GM18519 (cell line): ENCODE data around the gene PRRC2A.

Experiments
- ATAC-seq: cut with Tn5 transposase; IDR thresholded peaks from one replicate; pipeline ENCODE4 v1.9.1; 2021; ENCODE audit warnings: mild to moderate bottlenecking, moderate library complexity; ENCODE audit not compliant: unreplicated experiment, low FRiP score

PRRC2A gene

DNA sequence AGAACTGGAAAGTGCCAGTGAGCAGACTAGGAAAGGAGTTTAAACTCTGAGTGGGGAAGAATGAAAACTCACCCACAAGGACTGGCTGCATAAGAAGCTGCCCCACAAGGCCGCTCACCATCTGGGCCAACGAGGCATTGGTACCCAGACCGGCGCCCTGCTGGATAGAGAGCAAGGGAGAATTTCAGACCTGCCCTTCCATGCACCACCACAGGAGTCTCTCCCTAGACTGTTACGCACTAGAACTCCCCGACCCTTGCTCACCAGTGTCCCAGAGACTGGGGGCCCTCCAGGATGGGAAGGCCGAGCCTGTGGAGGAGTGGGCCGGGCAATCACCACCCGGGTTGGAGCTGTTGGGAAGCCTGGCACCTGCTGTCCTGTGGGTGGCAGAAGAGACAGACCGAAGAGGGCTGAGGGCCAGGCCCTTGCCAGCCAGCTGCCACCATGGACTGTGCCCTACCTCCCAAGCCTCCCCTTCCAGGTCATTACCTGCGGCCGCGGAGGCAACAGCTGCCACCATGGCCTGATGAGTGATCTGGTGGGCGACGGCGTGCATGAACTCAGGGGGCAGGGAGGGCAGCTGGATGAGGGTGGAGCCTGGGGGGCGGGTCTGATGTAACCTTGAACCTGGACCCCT lies 23.4 kb downstream of the PRRC2A start:
- ATAC-seq = no peak

DNA sequence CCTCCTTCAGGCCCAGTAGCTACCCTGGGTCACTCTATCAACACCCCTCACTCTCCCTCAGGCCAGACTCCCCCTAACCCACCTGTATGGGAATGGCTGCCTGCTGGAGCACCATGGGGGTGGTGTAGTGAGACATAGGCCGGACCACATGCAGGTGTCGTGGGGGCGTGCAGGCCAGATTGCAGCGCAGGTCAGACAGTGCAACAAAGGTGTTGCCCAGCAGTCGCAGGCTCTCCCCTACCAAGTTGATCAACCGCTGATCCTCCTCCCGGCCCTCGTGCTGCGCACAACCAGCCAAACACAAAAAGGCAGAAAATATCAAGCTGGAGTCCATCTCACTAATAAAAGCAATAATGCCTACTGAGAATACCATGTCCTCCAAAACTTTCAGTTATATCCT lies 24.8 kb downstream of the PRRC2A start:
- no peak for ATAC-seq

DNA sequence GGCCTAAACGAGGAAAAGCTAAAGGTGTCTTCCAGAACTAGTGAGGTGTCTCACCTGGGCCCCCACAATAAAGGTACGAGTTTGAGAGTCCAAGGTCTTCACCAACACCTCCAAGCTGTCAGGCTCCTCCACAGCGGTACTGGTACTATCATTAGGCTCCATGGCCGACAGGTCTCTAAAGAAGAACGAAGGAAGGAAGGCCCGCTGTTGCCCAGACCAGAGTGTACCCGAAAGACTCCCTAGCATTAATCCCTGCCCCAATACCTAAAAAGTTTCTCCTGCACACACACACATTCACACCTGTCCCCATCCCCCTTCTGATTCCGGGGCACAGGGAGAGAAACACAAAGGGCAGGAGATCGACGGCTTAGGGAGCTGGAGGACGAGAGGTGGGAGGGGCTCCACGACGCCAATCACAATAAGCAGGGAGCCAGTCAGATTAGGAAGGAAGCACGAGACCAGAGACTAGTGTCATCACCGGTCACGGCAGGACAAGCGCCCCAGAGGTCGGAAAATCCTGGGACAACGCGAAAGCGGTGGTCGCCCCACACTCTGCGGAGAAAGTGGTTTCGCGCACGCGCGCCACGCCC lies 31.2 kb downstream of the PRRC2A start:
- ATAC-seq = peak; percentile 25

DNA sequence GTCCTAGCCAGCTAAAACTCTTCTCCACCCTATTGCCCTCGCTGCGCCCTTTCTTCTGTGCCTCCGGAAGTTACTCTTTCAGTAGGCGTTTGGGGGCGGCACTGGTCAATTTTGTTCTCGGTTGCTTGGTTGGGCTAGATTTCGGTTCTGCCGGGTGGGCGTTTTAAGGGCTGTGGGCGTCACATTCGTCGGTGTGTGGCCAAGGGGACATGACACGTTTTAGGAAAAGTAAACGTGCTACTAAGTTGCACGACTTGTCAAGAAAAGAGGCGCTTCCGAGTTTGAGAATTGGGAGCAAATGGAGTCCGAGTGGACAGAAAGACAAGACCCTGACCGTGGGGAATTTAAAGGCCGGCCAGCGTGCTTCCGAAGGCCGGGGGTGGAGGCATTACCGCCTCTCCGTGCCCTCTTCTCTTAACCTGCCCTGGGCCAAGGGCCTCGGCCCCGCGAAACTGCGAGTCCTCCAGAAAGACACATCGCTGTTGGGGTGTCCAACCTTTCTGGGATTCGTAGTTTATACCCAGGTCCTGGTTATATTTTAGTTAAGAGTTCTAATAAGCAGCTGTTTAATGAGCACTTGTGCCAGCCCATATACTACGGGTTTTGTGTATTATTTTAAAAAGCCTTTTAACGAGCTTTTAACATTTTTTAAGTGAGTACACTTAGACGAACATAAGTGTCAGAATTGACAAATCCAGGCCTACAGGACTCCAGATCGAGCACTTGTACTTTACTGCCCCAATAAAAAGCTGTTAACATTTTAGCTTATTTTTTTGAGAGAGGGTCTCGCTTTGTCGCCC lies 32.6 kb downstream of the PRRC2A start:
- peak; percentile 36 for ATAC-seq

DNA sequence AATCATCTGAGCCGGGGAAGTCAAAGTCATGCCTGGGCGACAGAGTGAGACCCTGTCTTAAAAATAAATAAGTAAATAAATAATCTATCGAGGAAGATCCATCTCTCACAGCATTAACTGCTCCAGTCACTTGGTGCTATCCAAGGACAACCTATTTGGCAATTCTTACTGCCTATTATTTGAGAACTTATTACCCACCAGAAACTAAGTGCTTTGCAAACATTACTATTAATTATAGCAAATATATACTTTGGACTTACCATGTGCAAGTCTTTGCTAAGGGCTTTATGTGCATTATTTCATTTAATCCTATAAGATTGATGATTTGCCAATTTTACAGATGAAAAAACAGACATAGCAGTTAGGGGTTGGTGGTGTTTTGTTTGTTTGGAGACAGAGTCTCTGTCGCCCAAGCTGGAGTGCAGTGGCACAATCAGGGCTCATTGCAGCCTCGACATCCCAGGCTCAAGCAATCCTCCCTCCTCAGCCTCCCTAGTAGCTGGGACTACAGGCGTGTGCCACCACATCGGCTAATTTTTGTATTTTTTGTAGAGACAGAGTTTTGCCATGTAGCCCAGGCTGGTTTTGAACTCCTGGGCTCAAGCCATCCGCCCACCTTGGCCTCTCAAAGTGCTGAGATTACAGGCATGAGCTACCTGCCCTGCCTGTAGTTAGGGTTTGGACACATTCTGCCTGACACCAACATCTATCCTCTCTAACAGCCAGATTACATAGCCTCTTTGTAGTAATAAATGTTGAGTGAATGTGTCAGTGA lies 34.2 kb downstream of the PRRC2A start:
- no peak for ATAC-seq

DNA sequence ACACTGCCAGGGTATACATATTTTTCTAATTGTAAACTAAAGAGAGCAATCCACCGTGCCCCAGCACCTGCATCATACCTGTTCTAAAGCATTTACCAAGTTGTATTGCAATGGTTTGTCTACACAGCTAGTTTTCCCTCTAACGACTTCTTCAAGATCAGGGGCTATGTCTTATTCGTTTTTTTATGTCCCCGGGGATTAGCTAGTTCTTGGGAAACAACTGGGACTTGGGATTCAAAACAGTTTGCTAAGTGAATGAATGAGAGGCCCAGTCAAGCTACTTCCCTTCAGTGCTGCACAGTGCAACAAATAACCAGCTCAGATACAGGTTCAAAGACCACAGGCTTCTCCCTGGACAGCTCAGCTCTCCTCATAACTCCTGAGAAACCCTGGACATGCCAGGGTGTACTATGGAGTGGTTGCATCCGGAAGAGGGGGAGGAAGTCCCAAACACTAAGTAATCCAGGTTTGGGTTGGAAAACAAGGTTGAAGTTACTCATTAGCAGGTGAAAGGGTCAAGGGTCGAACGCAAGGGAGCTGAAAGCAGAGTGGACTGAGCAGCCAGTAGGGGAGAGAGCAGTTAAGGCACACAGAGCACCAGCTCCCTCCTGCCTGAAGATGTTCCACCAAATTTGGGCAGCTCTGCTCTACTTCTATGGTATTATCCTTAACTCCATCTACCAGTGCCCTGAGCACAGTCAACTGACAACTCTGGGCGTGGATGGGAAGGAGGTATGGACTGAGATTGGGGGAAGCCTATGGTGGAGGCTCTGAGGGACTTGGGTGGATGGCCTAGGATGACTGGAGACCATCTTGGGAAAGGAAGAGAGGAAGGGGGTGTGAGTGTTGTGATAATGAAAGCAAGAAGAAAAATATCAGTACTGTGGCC lies 35.1 kb downstream of the PRRC2A start, which contains the start of gene APOM:
APOM (plus strand) TSS at position 546 of the 889 bp plus-strand sequence; CDS start at position 619, 73 bp downstream.
- no peak for ATAC-seq

DNA sequence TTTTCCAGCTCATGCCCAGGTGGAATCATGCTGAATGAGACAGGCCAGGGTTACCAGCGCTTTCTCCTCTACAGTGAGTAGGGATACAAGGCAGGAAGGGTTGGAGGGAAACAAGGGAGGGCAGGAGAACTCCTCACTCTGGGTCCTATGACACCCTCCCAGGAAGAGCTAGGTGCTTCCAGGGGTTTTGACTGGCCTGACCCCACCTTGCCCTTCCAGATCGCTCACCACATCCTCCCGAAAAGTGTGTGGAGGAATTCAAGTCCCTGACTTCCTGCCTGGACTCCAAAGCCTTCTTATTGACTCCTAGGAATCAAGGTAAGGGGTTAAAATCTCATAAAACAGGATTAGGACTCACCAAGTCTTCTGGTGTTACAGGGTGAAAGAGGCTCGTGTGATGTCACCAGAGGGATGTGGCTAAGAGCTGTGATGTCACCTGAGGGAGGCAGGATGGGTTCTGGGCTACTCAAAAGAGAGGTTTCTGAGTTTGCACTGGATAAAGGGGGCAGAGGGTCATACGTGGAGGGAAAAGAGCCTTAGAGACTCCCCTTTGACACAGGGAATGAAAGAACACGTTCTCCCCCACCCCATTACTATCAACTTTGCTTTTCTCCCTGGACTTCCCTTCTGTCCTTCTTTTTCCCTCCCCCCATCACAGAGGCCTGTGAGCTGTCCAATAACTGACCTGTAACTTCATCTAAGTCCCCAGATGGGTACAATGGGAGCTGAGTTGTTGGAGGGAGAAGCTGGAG lies 37.1 kb downstream of the PRRC2A start:
- ATAC-seq = no peak

DNA sequence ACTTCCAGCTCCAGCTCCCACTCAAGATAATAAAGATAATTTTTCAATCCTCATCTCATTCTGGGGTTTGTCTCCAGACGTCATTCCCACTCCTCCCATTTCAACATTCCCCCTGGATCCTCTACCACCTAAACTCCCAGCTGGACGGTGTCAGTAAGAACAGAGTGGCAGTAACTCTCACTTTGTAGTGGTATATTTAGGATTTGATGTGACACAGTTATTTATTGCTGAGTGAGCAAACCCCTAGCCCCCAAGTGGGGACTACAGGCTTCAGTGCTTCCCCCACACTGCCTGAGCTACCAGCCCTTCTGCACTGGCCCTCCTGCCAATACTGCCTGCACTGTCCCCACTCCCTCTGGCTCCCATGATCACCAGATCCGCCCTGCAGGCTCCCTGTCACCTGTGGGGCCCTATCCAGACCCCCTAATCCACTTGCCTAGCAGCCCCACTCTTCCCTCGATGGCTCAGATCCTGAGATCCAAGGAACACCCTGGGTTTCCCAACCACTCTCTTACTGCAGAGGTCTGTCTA lies 37.7 kb downstream of the PRRC2A start:
- ATAC-seq = no peak

DNA sequence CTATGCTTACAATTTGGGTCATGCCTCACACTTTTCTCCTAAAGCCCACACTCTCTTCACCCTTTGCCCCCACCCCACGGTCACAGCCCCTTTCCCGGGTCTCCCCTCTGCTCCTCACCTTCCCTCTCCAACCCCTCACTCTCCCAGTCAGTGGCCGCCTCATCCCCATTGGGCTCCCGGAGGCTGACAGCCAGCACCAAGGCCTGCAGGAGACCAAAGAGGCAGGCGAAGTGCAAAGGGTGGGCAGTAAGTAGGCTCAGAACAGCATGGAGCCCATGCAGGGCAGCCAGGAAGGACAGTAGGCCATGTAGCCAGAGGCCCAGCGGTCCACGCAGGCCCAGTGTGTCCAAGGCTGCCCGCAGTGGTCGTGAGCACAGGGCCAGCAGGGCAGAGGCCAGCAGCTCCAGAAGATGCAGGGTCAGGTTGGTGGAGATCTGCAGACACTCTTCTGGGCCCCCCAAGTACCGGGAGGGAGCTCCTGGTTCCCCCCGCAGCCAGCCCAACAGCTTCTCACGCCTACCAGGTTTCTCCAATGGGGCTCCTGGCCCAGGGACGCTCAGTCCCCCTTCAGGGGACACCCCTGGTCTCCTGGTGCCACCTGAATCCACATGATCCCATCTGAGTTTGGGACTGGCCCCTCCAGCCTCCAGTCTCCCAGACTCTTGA lies 38.6 kb downstream of the PRRC2A start:
- ATAC-seq = no peak

DNA sequence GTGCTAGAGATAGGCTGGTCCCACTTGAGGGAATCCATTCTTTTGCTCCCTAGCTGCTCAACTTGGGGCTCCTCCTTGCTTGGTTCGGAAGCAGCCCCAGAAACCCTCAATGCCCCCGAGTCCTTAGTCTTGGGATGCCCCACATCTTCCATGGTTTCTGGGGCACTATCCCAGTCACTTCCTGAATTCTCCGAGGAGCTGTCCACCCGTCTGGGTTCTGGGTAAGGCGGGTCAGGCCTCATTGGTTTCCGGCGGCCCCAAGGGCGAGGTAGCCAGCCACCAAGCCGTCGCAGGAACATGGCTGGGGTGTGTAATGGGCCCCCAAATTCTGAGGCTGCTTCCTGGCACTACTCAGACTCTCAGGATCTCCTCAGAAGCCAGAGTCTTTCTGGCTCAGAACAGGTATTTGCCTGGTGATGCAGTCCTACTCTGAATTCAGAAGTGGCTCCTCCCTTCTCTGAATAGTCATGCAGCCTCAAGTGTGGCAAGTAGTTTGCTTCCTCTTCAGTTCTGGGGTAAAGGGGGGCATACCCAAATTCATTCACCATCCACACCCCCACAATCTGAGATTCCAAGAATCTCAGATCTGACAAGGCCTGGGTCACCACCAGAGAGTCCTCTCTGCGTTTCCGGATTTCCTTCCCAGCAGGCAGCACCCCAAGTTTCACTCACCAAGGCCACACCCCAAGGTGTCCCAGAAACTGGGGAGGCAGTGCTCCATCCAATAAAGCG lies 39.3 kb downstream of the PRRC2A start:
- no peak for ATAC-seq

DNA sequence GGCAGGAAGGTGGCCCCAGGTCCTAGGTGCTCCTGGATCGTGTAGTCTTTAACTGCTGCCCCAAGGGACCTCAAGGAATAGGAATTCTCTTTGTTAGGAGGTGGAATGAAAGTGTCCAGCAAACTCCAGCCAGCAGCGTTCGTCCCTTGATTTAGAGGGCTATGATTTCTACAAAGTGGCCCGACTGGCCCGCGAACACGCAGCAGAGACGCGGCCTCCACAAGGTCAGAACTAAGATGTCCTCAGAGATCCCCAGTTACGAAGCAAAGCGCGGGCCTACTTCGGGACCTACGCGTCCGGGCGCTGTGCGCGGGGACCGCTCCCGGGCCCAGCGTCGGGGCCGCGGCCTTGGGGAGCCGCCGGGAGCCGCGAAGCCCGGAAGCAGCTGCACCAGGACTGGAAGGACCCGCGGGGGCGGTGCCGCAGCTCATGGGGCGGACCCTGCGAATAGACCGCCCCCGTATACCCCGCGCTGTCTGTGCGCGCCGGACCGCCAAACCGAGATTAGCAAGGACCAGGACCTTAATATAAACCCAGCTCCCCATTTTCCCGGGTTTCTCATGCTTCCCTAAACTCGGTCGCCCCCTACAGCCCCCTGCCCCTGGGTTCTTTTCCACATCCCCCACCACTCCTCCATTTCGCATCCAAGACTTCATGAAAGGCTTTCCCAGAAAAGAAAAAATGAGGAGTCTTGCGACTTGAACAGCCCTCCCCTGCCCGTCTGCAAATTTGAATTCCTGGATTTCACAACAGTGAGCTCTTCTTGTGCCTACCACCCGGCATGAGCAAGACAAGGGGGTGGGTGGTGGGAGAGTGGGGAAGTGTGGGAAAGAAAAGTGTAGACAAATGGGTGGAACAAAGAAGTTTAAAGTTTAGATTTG lies 40.1 kb downstream of the PRRC2A start, which contains the start of gene C6orf47:
C6orf47 (minus strand) TSS at position 398 of the 881 bp plus-strand sequence. CDS start 831 bp downstream, outside the sequence.
- peak; percentile 37 for ATAC-seq

DNA sequence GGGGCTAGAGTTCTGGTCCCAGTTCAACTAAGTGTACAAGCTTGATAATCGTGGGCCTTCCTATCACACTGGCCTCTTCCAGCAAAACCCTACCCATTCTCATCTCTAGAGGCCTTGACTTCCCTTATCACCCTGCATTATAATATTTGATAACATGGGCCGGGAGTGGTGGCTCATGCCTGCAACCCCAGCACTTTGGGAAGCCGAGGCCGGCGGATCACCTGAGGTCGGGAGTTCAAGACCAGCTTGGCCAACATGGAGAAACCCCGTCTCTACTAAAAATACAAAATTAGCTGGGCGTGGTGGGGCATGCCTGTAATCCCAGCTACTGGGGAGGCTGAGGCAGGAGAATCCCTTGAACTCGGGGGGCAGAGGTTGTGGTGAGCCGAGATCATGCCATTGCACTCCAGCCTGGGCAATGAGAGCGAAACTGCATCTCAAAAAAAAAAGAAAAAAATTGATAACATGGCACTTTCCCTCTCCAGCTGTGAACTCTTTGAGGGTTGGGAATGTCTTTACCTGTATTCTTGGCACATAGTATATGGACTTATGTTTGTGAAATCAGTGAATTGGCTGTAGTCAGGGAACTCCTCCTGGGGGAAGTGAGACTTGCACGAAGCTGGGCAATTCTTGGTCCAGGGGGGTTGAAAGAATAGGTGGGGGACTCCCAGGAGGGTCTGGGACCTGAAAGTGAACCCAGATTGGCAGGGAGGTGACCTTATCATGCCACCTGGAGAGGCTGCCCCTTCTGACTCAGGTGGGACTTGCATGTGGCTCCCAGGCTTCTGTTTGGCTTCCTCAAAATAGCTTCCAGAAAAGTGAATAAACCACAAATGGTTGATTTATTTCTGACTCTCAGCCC lies 41.0 kb downstream of the PRRC2A start:
- ATAC-seq = no peak

DNA sequence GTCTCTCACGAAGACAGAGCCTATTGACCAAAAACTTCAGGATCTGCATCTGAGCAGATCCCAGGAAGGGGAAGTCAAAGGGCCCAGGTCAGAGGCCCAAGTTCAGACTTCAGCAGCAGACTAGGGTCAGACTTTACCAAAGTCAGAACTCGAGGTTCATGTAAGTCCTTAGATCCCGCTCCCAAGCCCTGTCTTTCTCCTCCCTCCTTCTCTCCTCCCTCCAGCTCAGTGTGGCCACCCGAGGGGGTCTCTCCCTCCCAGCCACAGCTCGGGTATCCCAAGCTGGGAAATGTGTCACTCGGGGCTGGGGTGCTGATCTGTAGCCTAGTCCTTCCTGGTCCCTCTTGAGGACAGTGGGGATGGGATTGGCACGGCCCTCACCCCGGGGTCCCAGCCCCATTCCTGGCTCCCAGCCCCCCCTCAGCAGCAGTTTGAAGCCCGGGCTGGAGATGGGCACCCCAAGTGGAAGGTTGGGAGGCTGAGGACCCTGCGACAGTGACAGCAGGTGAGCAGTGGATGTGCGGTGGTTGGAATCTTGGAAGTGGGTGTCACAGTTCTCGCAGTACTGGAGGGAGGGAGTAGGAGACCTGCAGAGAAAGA lies 41.7 kb downstream of the PRRC2A start:
- no peak for ATAC-seq

DNA sequence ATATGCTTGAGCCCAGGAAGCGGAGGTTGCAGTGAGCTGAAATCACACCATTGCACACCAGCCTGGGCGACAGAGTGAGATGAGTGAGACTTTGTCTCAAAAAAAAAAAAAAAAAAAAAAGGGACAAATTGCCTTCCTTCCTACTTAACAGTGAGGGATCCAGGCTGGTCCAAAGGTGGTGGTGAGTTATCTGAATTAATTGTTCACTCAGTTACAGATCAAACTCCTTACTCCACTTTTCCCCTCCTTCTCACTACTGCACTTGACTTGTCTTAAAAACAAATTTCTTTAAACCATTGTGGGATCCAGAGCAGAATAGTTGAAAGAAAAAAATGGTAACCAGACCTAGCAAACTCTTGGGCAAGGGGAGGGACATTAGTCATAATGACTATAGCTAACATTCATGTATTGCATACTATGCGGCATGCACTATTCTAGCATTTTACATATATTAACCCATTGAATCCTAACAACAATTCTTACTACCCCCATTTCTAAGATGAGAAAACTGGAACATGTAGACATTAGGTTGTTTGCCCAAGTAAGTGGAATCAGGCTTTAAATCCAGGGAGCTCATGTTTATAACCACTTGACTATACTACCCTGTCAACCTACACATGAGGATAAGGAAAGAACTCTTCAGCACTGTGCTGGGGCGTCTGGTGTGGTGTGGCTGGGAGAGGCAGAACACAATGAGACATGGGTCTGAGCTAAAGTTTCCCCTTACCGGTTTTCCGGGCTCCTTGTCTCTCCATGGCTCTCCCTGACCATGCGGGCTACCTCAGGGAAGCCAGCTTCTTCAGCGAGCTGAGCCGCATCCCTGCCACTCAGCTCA lies 42.8 kb downstream of the PRRC2A start:
- no peak for ATAC-seq
